GM19193 (cell line): ENCODE results near the gene KRT13.

Experiments used
- POLR2A ChIP-seq: IDR thresholded peaks from 4 replicates; pipeline ENCODE4 v1.6.1; 2011; ENCODE audit not compliant: insufficient read depth, insufficient read length; ENCODE audit errors: extremely low read depth

The KRT13 gene

GRCh38 chr17:41505007-41505808, at the start of gene KRT13:
TSS of gene KRT13 (minus strand) at chr17:41505612. CDS start at chr17:41505550, 62 bp downstream.
- TF ChIP-seq POLR2A: no peak

- TF ChIP-seq POLR2A: no peak
These were observed 48.7 kb upstream of the KRT13 start for GRCh38 chr17:41553987-41554680.

GRCh38 chr17:41553176-41553575, 47.8 kb upstream of the KRT13 start:
- no peak for TF ChIP-seq POLR2A

- no peak for TF ChIP-seq POLR2A
These were observed 47.0 kb upstream of the KRT13 start for GRCh38 chr17:41552455-41552854.

GRCh38 chr17:41551365-41551764, 46.0 kb upstream of the KRT13 start:
- no peak for TF ChIP-seq POLR2A

GRCh38 chr17:41549596-41550039, 44.2 kb upstream of the KRT13 start:
- TF ChIP-seq POLR2A: no peak

GRCh38 chr17:41548844-41549595, 43.6 kb upstream of the KRT13 start:
- TF ChIP-seq POLR2A: no peak

GRCh38 chr17:41547921-41548843, 42.8 kb upstream of the KRT13 start:
- TF ChIP-seq POLR2A: no peak

- no peak for TF ChIP-seq POLR2A
These were observed 42.0 kb upstream of the KRT13 start for GRCh38 chr17:41547378-41547841.

- no peak for TF ChIP-seq POLR2A
These were observed 41.4 kb upstream of the KRT13 start for GRCh38 chr17:41546819-41547218.

GRCh38 chr17:41545829-41546410, 40.5 kb upstream of the KRT13 start:
- TF ChIP-seq POLR2A: no peak

- no peak for TF ChIP-seq POLR2A
These were observed 39.5 kb upstream of the KRT13 start for GRCh38 chr17:41544935-41545334.

GRCh38 chr17:41544491-41544892, 39.1 kb upstream of the KRT13 start:
- no peak for TF ChIP-seq POLR2A

GRCh38 chr17:41542357-41542756, 36.9 kb upstream of the KRT13 start:
- TF ChIP-seq POLR2A: no peak
